Measurements from ENCODE around the gene NR2E3. TPM values are rescaled to one million over a fixed set of nuclear protein-coding genes. Genes with fewer than 3 reads are reported as not detected.

Gene NR2E3
- total RNA-seq, 1 experiment from 2014 or later: 0.31 TPM

DNA sequence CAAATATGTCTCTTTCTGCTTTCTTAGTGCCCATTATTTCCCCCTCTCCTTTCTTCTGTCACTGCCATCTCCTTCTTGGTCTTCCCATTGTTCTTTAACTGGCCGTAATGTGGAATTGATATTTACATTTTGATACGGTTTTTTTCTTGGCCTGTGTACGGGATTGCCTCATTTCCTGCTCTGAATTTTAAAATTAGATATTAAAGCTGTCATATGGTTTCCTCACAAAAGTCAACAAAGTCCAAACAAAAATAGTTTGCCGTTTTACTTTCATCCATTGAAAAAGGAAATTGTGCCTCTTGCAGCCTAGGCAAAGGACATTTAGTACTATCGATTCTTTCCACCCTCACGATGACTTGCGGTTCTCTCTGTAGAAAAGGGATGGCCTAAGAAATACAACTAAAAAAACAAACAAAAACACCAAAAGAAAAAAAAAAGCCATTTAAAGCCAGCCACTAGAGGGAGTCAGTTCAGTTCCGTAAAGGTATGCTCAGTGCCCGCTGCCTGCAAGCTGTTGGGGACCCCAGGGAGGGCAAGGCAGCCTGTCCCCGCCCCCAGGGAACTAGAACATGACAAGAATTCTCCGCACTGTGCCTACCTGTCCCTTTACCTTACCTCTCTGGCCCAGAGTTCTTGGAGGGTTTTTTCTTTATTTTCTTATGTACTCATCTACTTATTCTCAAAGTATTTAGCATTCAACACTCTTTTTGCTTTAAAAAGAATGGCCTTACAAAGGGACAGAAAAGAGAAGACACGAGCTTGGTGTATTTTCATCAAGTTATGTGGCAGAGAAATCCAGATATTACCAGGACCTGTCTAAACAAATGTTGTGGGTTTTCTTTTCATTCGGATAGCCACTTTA lies 30.0 kb upstream of the NR2E3 start:
- Histone ChIP-seq H3K9ac (ENCODE audit: extremely low read depth, insufficient read length, low read length) (no peak overlapping the region), H2BK120ac (ENCODE audit: low read depth, low read length, poor library complexity, severe bottlenecking) (no peak overlapping the region), H3K18ac (ENCODE audit: insufficient read length, low read depth, low read length) (no peak overlapping the region), H3K23me2 (ENCODE audit: insufficient read length, low read depth, low read length, poor library complexity, severe bottlenecking) (no peaks in the 10 kb centered on the region), H4K5ac (ENCODE audit: insufficient read length, low read depth, low read length) (no peak overlapping the region), H3K27me3 (ENCODE audit: insufficient read depth, low read length) (no peaks in the 10 kb centered on the region), H4K91ac (ENCODE audit: insufficient read length, low read depth, low read length) (no peak overlapping the region), H3K79me2 (ENCODE audit: insufficient read depth, low read length) (no peaks in the 10 kb centered on the region), H2AK5ac (ENCODE audit: insufficient read length, low read length) (no peak overlapping the region), H3K14ac (ENCODE audit: insufficient read depth, low read length) (no peak overlapping the region), H3K56ac (ENCODE audit: insufficient read length, low read depth, low read length) (no peak overlapping the region), H4K20me1 (ENCODE audit: control insufficient read depth, insufficient read depth, insufficient read length) (no peaks in the 10 kb centered on the region), H2BK20ac (ENCODE audit: low read depth, low read length, poor library complexity, severe bottlenecking) (no peak overlapping the region), H3K27ac (ENCODE audit: insufficient read length, low read depth, low read length) (no peak overlapping the region), H3K79me1 (ENCODE audit: insufficient read depth, low read depth, low read length, poor library complexity, severe bottlenecking) (no peaks in the 10 kb centered on the region), H4K8ac (replicated peaks; ENCODE audit: insufficient read length, low read depth, low read length) (no peak overlapping the region), H2BK15ac (ENCODE audit: low read depth, low read length) (no peak overlapping the region), H3T11ph (ENCODE audit: low read length) (no peak overlapping the region), H3K23ac (ENCODE audit: insufficient read length, low read depth, low read length) (no peak overlapping the region), H2AFZ (ENCODE audit: low read length) (no peak overlapping the region), H3K9me3 (ENCODE audit: control insufficient read depth, low read depth, low read length) (no peaks in the 10 kb centered on the region), H3K4me2 (ENCODE audit: insufficient read depth, insufficient read length, low read length) (no peak overlapping the region), H3K4ac (ENCODE audit: low read depth, low read length) (no peak overlapping the region), H2BK12ac (ENCODE audit: insufficient read length, low read depth, low read length) (no peak overlapping the region), H3K4me1 (ENCODE audit: insufficient read depth, low read length) (no peaks in the 10 kb centered on the region; the same call in 1 of the 2 replicates), H2BK5ac (ENCODE audit: insufficient read length, low read length) (no peak overlapping the region)
- no peak overlapping the region for H3K4me3 Mint-ChIP-seq
- H3K4me1 Mint-ChIP-seq: peaks cover 9% of the 10 kb centered on the region in 2 experiments
- TF ChIP-seq, protein P1, sequence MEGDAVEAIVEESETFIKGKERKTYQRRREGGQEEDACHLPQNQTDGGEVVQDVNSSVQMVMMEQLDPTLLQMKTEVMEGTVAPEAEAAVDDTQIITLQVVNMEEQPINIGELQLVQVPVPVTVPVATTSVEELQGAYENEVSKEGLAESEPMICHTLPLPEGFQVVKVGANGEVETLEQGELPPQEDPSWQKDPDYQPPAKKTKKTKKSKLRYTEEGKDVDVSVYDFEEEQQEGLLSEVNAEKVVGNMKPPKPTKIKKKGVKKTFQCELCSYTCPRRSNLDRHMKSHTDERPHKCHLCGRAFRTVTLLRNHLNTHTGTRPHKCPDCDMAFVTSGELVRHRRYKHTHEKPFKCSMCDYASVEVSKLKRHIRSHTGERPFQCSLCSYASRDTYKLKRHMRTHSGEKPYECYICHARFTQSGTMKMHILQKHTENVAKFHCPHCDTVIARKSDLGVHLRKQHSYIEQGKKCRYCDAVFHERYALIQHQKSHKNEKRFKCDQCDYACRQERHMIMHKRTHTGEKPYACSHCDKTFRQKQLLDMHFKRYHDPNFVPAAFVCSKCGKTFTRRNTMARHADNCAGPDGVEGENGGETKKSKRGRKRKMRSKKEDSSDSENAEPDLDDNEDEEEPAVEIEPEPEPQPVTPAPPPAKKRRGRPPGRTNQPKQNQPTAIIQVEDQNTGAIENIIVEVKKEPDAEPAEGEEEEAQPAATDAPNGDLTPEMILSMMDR (conservative IDR thresholded peaks at IDR 0.05): peak; percentile 86
- H3K36me3 Mint-ChIP-seq (ENCODE audit: insufficient read depth in 1 of 3, low read depth in 3 of 3): no peaks in the 10 kb centered on the region
- H3K27ac Mint-ChIP-seq: peak overlapping the region in 2 of 3 experiments; percentile 4 to 17; a peak in 4 of 7 replicates
- H3K9me3 Mint-ChIP-seq: no peaks in the 10 kb centered on the region
- DNase-seq: peak; percentile 79
- WGBS (ENCODE audit: extremely low coverage, insufficient read length, low lambda C conversion rate): no CpG with 5 or more reads among the region's 13 CpGs
- H3K27me3 Mint-ChIP-seq (ENCODE audit: low read depth): peaks cover 3% of the 10 kb centered on the region
